T-cell (primary cell): ENCODE results near the gene FAM20B. TPM values are rescaled to one million over a fixed set of nuclear protein-coding genes. Genes with fewer than 3 reads are reported as not detected.

Experiments
- ATAC-seq, 4 experiments: fragments of 200-7000 bp in 3 of 4; fragments of 150-1000 bp in 1 of 4; cut with Tn5 transposase; replicated peaks in 1 of 4; 1 replicate in 3 of 4; 2 replicates in 1 of 4; pipeline ENCODE4 v1.10.0; 2021; ENCODE audit warnings: moderate library complexity in 3 of 4, mild to moderate bottlenecking in 2 of 4, moderate number of reproducible peaks in 1 of 4
- CTCF ChIA-PET, 2 donors: fragments of 300-600 bp; sonication (Branson Sonifier 250); formaldehyde crosslinking; loops; one replicate each; lab custom pipeline; 2022; ENCODE audit warnings: antibody characterized with exemption in 2 of 2; lab: Charles Lee
- POLR2A ChIA-PET, 2 donors: fragments of 300-600 bp; sonication (Branson Sonifier 250); formaldehyde crosslinking; loops; one replicate each; lab custom pipeline; 2022; ENCODE audit warnings: antibody characterized with exemption in 2 of 2; lab: Charles Lee
- DNase-seq, 35 experiments: peaks; one replicate each; pipeline versions ENCODE4 v3.0.0 to v3.0.0-alpha.2; 2013 to 2023
- H3K27ac ChIP-seq: one replicate; pipeline ENCODE4 v1.5.1; 2013; ENCODE audit warnings: low read length
- H3K27me3 ChIP-seq, 2 experiments: replicated peaks in 1 of 2; 1 replicate in 1 of 2; 2 replicates in 1 of 2; pipeline versions ENCODE4 v1.6.1 to v1.7.0; 2013; ENCODE audit warnings: low read length in 1 of 2, mixed read lengths in 1 of 2; ENCODE audit not compliant: control insufficient read depth in 2 of 2, insufficient read depth in 2 of 2; ENCODE audit errors: extremely low read depth in 1 of 2
- H3K36me3 ChIP-seq, 2 donors: 1 replicate in 1 of 2; 2 replicates in 1 of 2; pipeline versions ENCODE4 v1.6.1 to v1.7.0; 2013; ENCODE audit warnings: low read length in 1 of 2; ENCODE audit not compliant: control insufficient read depth in 2 of 2, insufficient read depth in 1 of 2; ENCODE audit errors: extremely low read depth in 1 of 2
- H3K4me1 ChIP-seq, 2 experiments: 1 replicate in 1 of 2; 2 replicates in 1 of 2; pipeline versions ENCODE4 v1.6.1 to v1.7.0; 2013; ENCODE audit warnings: low read length in 2 of 2, mixed read lengths in 1 of 2; ENCODE audit not compliant: insufficient read depth in 2 of 2, control insufficient read depth in 1 of 2; ENCODE audit errors: extremely low read depth in 1 of 2
- H3K4me3 ChIP-seq, 2 donors: 1 replicate in 1 of 2; 2 replicates in 1 of 2; pipeline versions ENCODE4 v1.5.1 to v1.7.0; 2013; ENCODE audit warnings: mild to moderate bottlenecking in 2 of 2, low read length in 1 of 2, moderate library complexity in 1 of 2; ENCODE audit not compliant: control insufficient read depth in 1 of 2; ENCODE audit errors: extremely low read depth in 1 of 2
- H3K9me3 ChIP-seq: 2 replicates; pipeline ENCODE4 v1.7.0; 2013
- H3K27ac Mint-ChIP-seq, 2 donors: one replicate each; pipeline ENCODE4 v1.8.0; 2020 to 2021; ENCODE audit warnings: mild to moderate bottlenecking in 2 of 2, mixed read lengths in 2 of 2
- H3K27me3 Mint-ChIP-seq, 2 donors: one replicate each; pipeline ENCODE4 v1.8.0; 2021 to 2022; ENCODE audit warnings: mixed read lengths in 2 of 2
- H3K36me3 Mint-ChIP-seq: one replicate; pipeline ENCODE4 v1.8.0; 2021; ENCODE audit warnings: mixed read lengths
- H3K4me1 Mint-ChIP-seq, 3 donors: one replicate each; pipeline ENCODE4 v1.8.0; 2020 to 2022; ENCODE audit warnings: mixed read lengths in 3 of 3, mild to moderate bottlenecking in 1 of 3
- H3K4me3 Mint-ChIP-seq, 3 donors: one replicate each; pipeline ENCODE4 v1.8.0; 2020 to 2022; ENCODE audit warnings: mild to moderate bottlenecking in 3 of 3, mixed read lengths in 3 of 3, moderate library complexity in 3 of 3
- H3K9me3 Mint-ChIP-seq, 3 donors: one replicate each; pipeline ENCODE4 v1.8.0; 2020 to 2022; ENCODE audit warnings: mixed read lengths in 3 of 3
- WGBS: methylation state at CpG from one replicate; pipeline ENCODE4 v1.1.5; 2013; ENCODE audit warnings: missing lambda C conversion rate; ENCODE audit not compliant: insufficient coverage; 5-methylcytosine and 5-hydroxymethylcytosine counted together
- total RNA-seq, 35 experiments: library from RNA in 6 of 35; stranded (reverse) in 6 of 35; fragments of 120-200 nt in 1 of 35; gene quantifications; one replicate each; pipeline versions ENCODE4 v1.2.1 to v1.2.4 and lab custom pipeline; 2013 to 2026

The FAM20B gene
- total RNA-seq, 5 donors from 2014 or later (not counting 1 experiment from before 2014, with no cell fraction given), result 17.2 to 26.6 (median 25.5) TPM

GRCh38 chr1:179083533-179083932 is 57.8 kb downstream of the FAM20B start:
- CTCF ChIA-PET, result interaction anchor here (0.6 to 1.1 kb wide), 4 partner anchors 38 to 731 kb away, joined by 3 to 5 read pairs (median 3); partner anchors contain the start of gene AXDND1 (in 1 of the 2)
- Histone ChIP-seq H3K36me3 (peaks cover 0 to 15% of the 10 kb centered on the region in 2 donors), H3K27me3 (no peaks in the 10 kb centered on the region), H3K4me3 (no peak overlapping the region), H3K9me3 (no peaks in the 10 kb centered on the region), H3K4me1 (peaks cover 11 to 36% of the 10 kb centered on the region in 2 experiments), H3K27ac (no peak overlapping the region)
- Mint-ChIP-seq H3K27ac (peak overlapping the region in 1 of 2 donors; percentile 71), H3K27me3 (no peaks in the 10 kb centered on the region), H3K36me3 (peaks cover 7% of the 10 kb centered on the region), H3K9me3 (no peaks in the 10 kb centered on the region), H3K4me3 (peak overlapping the region; percentile 94 to 98 (median 97)), H3K4me1 (peaks cover 26 to 35% (median 28%) of the 10 kb centered on the region in 3 donors)
- POLR2A ChIA-PET, result no interaction called here
- WGBS, result 86% methylated on average over 4 of the region's 8 CpGs
- DNase-seq (peak in 1 of 35 experiments; percentile 17), ATAC-seq (no peak)

GRCh38 chr1:179087665-179088064 is 62.0 kb downstream of the FAM20B start:
- ATAC-seq (no peak), DNase-seq (no peak)
- Mint-ChIP-seq H3K4me3 (no peak overlapping the region), H3K9me3 (no peaks in the 10 kb centered on the region), H3K27me3 (no peaks in the 10 kb centered on the region), H3K4me1 (peaks cover 4 to 25% (median 10%) of the 10 kb centered on the region in 3 donors), H3K27ac (peak overlapping the region in 1 of 2 donors; percentile 68), H3K36me3 (peaks cover 15% of the 10 kb centered on the region)
- peaks cover 20 to 39% of the 10 kb centered on the region in 2 donors for H3K36me3 ChIP-seq
- peaks cover 4 to 21% of the 10 kb centered on the region in 2 experiments for H3K4me1 ChIP-seq
- H3K9me3 ChIP-seq, result no peaks in the 10 kb centered on the region
- CTCF ChIA-PET, result no interaction called here
- 97% methylated on average over 11 of the region's 11 CpGs for WGBS
- POLR2A ChIA-PET, result interaction anchor here in 1 of 2 donors (0.6 kb wide), 1 partner anchor 35 kb away, joined by 3 read pairs; no protein-coding TSS in a partner anchor
- H3K27ac ChIP-seq, result no peak overlapping the region
- H3K27me3 ChIP-seq, result no peaks in the 10 kb centered on the region
- no peak overlapping the region for H3K4me3 ChIP-seq

- CTCF ChIA-PET, result interaction anchor here in 1 of 2 donors (1.4 kb wide), 1 partner anchor 11 kb away, joined by 3 read pairs; no protein-coding TSS in a partner anchor
- no peaks in the 10 kb centered on the region for H3K4me1 ChIP-seq
- Mint-ChIP-seq H3K36me3 (peaks cover 30% of the 10 kb centered on the region), H3K9me3 (no peaks in the 10 kb centered on the region), H3K27me3 (no peaks in the 10 kb centered on the region), H3K4me1 (peaks cover 0 to 10% (median 2%) of the 10 kb centered on the region in 3 donors), H3K4me3 (no peak overlapping the region), H3K27ac (peak overlapping the region; percentile 16 to 62)
- 99% methylated on average over 6 of the region's 16 CpGs for WGBS
- no peaks in the 10 kb centered on the region for H3K9me3 ChIP-seq
- H3K36me3 ChIP-seq, result peaks cover 20 to 58% of the 10 kb centered on the region in 2 donors
- DNase-seq, result no peak
- no peak overlapping the region for H3K27ac ChIP-seq
- ATAC-seq, result no peak
- POLR2A ChIA-PET, result no interaction called here
- H3K4me3 ChIP-seq, result no peak overlapping the region
- H3K27me3 ChIP-seq, result no peaks in the 10 kb centered on the region
Measured at GRCh38 chr1:179089827-179090482, 64.3 kb downstream of the FAM20B start.

GRCh38 chr1:179090522-179090921 is 64.8 kb downstream of the FAM20B start:
- Histone ChIP-seq H3K4me3 (no peak overlapping the region), H3K4me1 (no peaks in the 10 kb centered on the region), H3K27me3 (no peaks in the 10 kb centered on the region), H3K9me3 (no peaks in the 10 kb centered on the region), H3K27ac (no peak overlapping the region), H3K36me3 (peaks cover 21 to 63% of the 10 kb centered on the region in 2 donors)
- ChIA-PET POLR2A (no interaction called here), CTCF (interaction anchor here in 1 of 2 donors (0.6 kb wide), 1 partner anchor 12 kb away, joined by 3 read pairs; no protein-coding TSS in a partner anchor)
- Mint-ChIP-seq H3K9me3 (no peaks in the 10 kb centered on the region), H3K27ac (peak overlapping the region; percentile 16 to 62), H3K27me3 (no peaks in the 10 kb centered on the region), H3K36me3 (peaks cover 28% of the 10 kb centered on the region), H3K4me1 (peaks cover 0 to 10% (median 0%) of the 10 kb centered on the region in 3 donors), H3K4me3 (no peak overlapping the region)
- ATAC-seq (no peak), DNase-seq (no peak)
- WGBS, result 91% methylated on average over 8 of the region's 8 CpGs

GRCh38 chr1:179090923-179091322 is 65.2 kb downstream of the FAM20B start:
- peaks cover 25 to 67% of the 10 kb centered on the region in 2 donors for H3K36me3 ChIP-seq
- no peaks in the 10 kb centered on the region for H3K27me3 ChIP-seq
- H3K27ac ChIP-seq, result no peak overlapping the region
- ATAC-seq, result no peak
- peaks cover 0 to 10% (median 0%) of the 10 kb centered on the region in 3 donors for H3K4me1 Mint-ChIP-seq
- H3K4me3 Mint-ChIP-seq, result no peak overlapping the region
- CTCF ChIA-PET, result interaction anchor here in 1 of 2 donors (0.6 kb wide), 1 partner anchor 12 kb away, joined by 3 read pairs; no protein-coding TSS in a partner anchor
- no peaks in the 10 kb centered on the region for H3K4me1 ChIP-seq
- H3K4me3 ChIP-seq, result no peak overlapping the region
- H3K9me3 ChIP-seq, result no peaks in the 10 kb centered on the region
- 100% methylated on average over 3 of the region's 4 CpGs for WGBS
- H3K36me3 Mint-ChIP-seq, result peaks cover 27% of the 10 kb centered on the region
- POLR2A ChIA-PET, result no interaction called here
- H3K27ac Mint-ChIP-seq, result peak overlapping the region in 1 of 2 donors; percentile 50
- no peak for DNase-seq
- no peaks in the 10 kb centered on the region for H3K27me3 Mint-ChIP-seq
- H3K9me3 Mint-ChIP-seq, result no peaks in the 10 kb centered on the region

- H3K36me3 Mint-ChIP-seq, result peaks cover 27% of the 10 kb centered on the region
- CTCF ChIA-PET, result no interaction called here
- no peak for ATAC-seq
- H3K27me3 Mint-ChIP-seq, result no peaks in the 10 kb centered on the region
- Histone ChIP-seq H3K4me1 (no peaks in the 10 kb centered on the region), H3K9me3 (no peaks in the 10 kb centered on the region), H3K27me3 (no peaks in the 10 kb centered on the region), H3K4me3 (no peak overlapping the region), H3K36me3 (peaks cover 26 to 72% of the 10 kb centered on the region in 2 donors), H3K27ac (no peak overlapping the region)
- H3K4me3 Mint-ChIP-seq, result no peak overlapping the region
- WGBS, result no CpG with 5 or more reads among the region's 5 CpGs
- peak overlapping the region in 1 of 2 donors; percentile 5 for H3K27ac Mint-ChIP-seq
- POLR2A ChIA-PET, result no interaction called here
- no peaks in the 10 kb centered on the region for H3K9me3 Mint-ChIP-seq
- H3K4me1 Mint-ChIP-seq, result peaks cover 0 to 8% (median 0%) of the 10 kb centered on the region in 3 donors
- DNase-seq, result no peak
Measured at GRCh38 chr1:179091691-179092165, 66.0 kb downstream of the FAM20B start.
